Uterus (tissue), 4 donors: Measurements from ENCODE around the gene SUSD3. TPM values are rescaled to one million over a fixed set of nuclear protein-coding genes. Genes with fewer than 3 reads are reported as not detected.

Source experiments
- DNase-seq, 2 donors: peaks; one replicate each; pipeline ENCODE4 v3.0.0-alpha.2; 2019 to 2020
- H3K27ac ChIP-seq, 2 donors: fragments of 200-600 bp; sonication (generic); 1 replicate in 1 of 2; 2 replicates in 1 of 2; pipeline ENCODE4 v1.5.1; 2016 to 2018
- H3K27me3 ChIP-seq, 2 donors: fragments of 200-600 bp; sonication (generic); one replicate each; pipeline ENCODE4 v1.5.1; 2018 to 2019; ENCODE audit warnings: control low read depth in 1 of 2
- H3K36me3 ChIP-seq, 2 donors: fragments of 200-600 bp; sonication (generic); one replicate each; pipeline ENCODE4 v1.5.1; 2019; ENCODE audit warnings: control low read depth in 1 of 2
- H3K4me1 ChIP-seq, 2 donors: fragments of 200-600 bp; sonication (generic); one replicate each; pipeline ENCODE4 v1.5.1; 2018 to 2019; ENCODE audit warnings: control low read depth in 1 of 2
- H3K4me3 ChIP-seq, 2 donors: fragments of 200-600 bp; sonication (generic); 1 replicate in 1 of 2; 2 replicates in 1 of 2; pipeline ENCODE4 v1.5.1; 2018 to 2019; ENCODE audit warnings: mild to moderate bottlenecking in 1 of 2
- H3K9me3 ChIP-seq, 2 donors: fragments of 200-600 bp; sonication (generic); one replicate each; pipeline ENCODE4 v1.5.1; 2019; ENCODE audit warnings: control low read depth in 1 of 2
- POLR2A ChIP-seq, 2 donors: fragments of 450-650 bp; IDR thresholded peaks; one replicate each; pipeline ENCODE4 v1.6.1; 2016; ENCODE audit warnings: antibody characterized with exemption in 2 of 2, mild to moderate bottlenecking in 1 of 2, moderate library complexity in 1 of 2
- intact Hi-C: fragments of 100-400 bp; cut with DNase I; formaldehyde crosslinking; loops from one replicate; pipeline ENCODE4 v1.15.1; 2023; ENCODE audit warnings: low total_unique reads
- total RNA-seq, 4 donors: library from RNA; depleted of rRNA in 3 of 4; stranded (reverse); fragments of >200 nt in 3 of 4; gene quantifications; one replicate each; pipeline versions ENCODE4 v1.1.0 to v1.2.4, GENCODE V29; 2014 to 2023
- TF ChIP-seq, protein P1 (sequence below), 4 experiments: fragments of 200-600 bp in 2 of 4; fragments of 450-650 bp in 2 of 4; sonication (generic) in 2 of 4; IDR thresholded peaks; one replicate each; pipeline ENCODE4 v1.5.1; 2016 to 2019; ENCODE audit warnings: antibody characterized with exemption in 4 of 4, mild to moderate bottlenecking in 2 of 4, moderate library complexity in 1 of 4
- donor health status: DM: yes; HTN: yes; CAD: no.

SUSD3 gene
- total RNA-seq, 4 donors from 2014 or later: 9.3 to 52.7 (median 14.7) TPM

DNA sequence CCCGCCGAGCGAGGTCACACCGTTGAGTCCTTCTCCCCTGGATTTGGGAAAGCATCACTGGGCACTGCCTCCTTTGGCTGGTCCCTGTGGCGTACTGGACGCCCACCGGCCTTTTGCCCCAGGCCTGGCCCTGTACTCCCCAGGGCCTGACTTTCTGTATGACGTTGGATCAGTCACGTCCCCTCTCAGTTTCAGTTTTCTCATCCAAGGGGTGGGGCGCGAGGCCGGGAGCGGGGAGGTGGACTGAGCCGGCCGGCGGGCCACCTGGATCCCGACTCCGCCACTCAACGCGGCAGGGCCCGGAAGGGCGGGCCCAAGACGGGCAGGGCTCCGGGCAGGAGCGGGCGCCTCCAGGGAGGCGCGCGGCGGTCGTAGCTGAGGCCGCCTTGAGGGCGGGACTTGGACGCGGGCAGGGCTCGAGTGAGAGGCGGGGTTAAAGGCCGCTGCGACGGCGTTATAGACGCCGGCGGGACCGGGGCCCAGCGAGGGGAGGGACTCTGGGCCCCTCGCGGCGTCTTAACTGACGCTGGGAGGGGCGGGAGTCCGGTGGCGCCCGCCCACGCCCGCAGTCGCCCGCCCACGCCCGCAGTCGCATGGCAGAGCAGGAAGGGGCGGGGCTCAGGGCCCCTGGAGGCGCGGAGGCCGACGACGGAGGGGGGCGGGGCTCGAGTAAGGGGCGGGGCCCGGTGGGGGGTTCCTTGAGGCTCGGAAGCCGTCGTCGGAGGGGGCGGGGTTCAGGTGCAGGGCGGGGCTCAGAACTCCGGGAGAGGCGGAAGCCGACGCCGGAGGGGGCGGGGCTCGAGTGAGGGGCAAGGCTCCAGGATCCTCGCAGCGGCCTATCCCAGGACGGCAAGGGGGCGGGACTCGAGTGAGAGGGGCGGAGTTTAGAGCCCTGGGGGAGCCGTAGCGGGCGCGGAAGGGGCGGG lies 37.0 kb downstream of the SUSD3 start:
- H3K9me3 ChIP-seq: peaks cover 0 to 5% of the 10 kb centered on the region in 2 donors
- H3K4me3 ChIP-seq: peak overlapping the region; percentile 51 to 92
- peak; percentile 74 to 90 for TF ChIP-seq POLR2A (IDR thresholded peaks at IDR 0.05)
- TF ChIP-seq, protein P1, sequence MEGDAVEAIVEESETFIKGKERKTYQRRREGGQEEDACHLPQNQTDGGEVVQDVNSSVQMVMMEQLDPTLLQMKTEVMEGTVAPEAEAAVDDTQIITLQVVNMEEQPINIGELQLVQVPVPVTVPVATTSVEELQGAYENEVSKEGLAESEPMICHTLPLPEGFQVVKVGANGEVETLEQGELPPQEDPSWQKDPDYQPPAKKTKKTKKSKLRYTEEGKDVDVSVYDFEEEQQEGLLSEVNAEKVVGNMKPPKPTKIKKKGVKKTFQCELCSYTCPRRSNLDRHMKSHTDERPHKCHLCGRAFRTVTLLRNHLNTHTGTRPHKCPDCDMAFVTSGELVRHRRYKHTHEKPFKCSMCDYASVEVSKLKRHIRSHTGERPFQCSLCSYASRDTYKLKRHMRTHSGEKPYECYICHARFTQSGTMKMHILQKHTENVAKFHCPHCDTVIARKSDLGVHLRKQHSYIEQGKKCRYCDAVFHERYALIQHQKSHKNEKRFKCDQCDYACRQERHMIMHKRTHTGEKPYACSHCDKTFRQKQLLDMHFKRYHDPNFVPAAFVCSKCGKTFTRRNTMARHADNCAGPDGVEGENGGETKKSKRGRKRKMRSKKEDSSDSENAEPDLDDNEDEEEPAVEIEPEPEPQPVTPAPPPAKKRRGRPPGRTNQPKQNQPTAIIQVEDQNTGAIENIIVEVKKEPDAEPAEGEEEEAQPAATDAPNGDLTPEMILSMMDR (IDR thresholded peaks at IDR 0.05): peak in 2 of 4 experiments; percentile 12 to 14
- peaks cover 6 to 25% of the 10 kb centered on the region in 2 donors for H3K4me1 ChIP-seq
- H3K27ac ChIP-seq: peak overlapping the region; percentile 98
- no peaks in the 10 kb centered on the region for H3K27me3 ChIP-seq
- DNase-seq: peak; percentile 100
- H3K36me3 ChIP-seq: no peaks in the 10 kb centered on the region
- intact Hi-C loops: no loop called here

DNA sequence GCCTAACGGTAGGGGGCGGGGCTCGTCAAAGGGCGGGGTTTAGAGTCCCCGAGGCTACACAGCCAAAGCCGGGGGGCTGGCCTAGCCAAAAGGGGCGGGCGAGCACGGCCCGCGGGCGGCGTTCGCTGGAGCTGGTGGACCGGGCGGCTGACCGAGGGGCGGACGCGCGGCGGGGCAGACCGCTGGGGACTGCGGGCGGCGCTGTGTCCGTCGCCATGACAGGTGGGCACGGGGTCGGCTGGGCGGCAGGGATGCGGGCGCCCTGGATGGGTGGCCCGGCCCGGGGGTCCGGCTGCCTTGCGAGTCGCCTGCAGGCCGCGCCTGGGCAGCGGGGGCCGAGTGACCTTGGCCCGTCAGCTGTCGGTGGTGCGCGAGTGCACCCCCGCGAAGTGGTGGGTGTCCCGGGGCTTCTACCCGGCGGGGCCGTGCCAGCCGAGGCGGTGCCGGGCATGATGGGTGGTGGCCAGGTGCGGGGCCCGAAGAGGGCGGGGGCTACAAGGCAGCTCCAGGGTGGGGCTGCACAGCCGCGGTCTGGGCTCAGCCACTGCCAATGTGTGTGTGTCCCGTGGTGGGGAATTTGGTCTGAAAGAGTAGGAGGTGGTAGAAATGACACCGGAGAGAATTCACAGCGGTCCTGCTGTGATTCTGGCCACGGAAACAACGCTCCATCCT lies 37.8 kb downstream of the SUSD3 start, which contains the start of gene CARD19:
Gene CARD19, plus strand, starts transcription at position 87 of the 672 bp plus-strand sequence. Its CDS starts 129 bp downstream, at position 216.
- H3K9me3 ChIP-seq: peaks cover 0 to 1% of the 10 kb centered on the region in 2 donors
- DNase-seq: peak; percentile 64 to 71
- intact Hi-C loops: no loop called here
- peak within 1 kb of the TSS; percentile 98 to 99 for H3K27ac ChIP-seq
- peak within 1 kb of the TSS; percentile 51 to 92 for H3K4me3 ChIP-seq
- peaks cover 6 to 25% of the 10 kb centered on the region in 2 donors for H3K4me1 ChIP-seq
- no peaks in the 10 kb centered on the region for H3K27me3 ChIP-seq
- no peaks in the 10 kb centered on the region for H3K36me3 ChIP-seq
- peak; percentile 99 for TF ChIP-seq POLR2A (IDR thresholded peaks at IDR 0.05)
- TF ChIP-seq, protein P1 (IDR thresholded peaks at IDR 0.05): peak in 1 of 4 experiments; percentile 44

DNA sequence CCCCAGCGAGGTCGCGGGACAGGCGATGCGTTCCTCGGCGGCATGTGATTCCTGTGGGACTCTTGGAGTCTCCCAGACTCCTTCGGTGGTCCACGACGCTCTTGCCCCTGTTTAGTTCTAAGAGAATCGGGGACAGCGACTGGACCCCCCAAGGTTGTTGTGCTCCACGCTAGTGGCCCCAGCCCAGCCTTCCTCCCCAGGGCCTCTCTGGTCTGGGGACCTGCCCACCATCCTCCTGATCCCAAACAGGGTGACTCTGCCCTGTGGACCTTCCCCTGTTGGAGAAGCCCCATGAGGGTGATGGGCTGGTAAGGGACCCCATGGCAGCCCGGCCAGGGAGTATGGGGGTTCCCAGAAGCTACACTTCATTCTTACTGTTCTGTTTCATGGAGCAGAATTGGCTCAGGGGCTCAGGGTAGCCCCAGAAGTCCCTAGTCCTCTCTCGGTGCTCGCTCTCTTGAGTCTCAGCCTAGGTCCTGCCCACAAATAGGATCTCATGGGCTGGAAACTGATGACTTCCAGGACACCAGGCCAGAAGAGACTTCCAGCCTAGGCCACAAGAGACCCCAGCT lies 38.4 kb downstream of the SUSD3 start:
- peak in 1 of 2 donors; percentile 37 for DNase-seq
- H3K27me3 ChIP-seq: no peaks in the 10 kb centered on the region

DNA sequence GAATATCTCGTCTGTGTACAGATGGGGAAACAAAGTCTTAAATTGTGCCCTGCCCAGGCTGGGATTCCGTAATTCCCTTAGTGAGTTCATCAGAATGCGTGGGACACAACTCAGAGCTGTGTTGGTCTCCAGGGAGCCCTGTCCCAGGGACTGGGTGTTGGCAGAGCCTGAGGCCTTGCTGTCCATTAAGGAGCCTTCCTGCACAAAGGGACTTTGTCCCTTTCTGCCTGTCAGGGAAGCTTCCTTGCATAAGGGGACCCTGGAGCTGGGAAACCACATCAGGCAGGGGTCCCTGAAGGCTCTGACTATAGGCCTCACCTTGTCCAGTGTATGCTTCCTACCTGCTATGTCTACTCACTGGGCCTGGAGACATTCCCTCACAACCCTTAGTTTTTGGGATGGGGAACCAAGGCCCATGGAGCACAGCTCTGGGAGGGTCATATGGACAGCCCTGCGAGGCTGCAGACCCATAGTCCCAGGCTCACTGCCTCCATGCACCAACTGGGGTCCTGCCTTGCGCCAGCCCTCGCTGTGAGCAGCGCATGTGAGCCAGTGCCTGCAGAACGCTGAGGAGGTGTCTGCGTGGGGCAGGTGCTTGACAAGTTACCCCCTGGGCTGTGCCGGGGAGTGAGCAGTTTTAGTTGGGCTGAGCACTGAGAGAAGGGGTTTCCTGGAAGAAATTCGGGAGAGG lies 39.2 kb downstream of the SUSD3 start:
- H3K27ac ChIP-seq: peak overlapping the region; percentile 81 to 99
- no peak for TF ChIP-seq POLR2A (IDR thresholded peaks at IDR 0.05)
- TF ChIP-seq, protein P1 (IDR thresholded peaks at IDR 0.05): no peak
- peak overlapping the region in 1 of 2 donors; percentile 92 for H3K4me3 ChIP-seq
- intact Hi-C loops: no loop called here
- DNase-seq: peak in 1 of 2 donors; percentile 43
- H3K27me3 ChIP-seq: no peaks in the 10 kb centered on the region
- peaks cover 6 to 25% of the 10 kb centered on the region in 2 donors for H3K4me1 ChIP-seq
- no peaks in the 10 kb centered on the region for H3K36me3 ChIP-seq
- no peaks in the 10 kb centered on the region for H3K9me3 ChIP-seq

More for the DNA sequence above, 38.4 kb downstream of the SUSD3 start:
- no peak for TF ChIP-seq POLR2A (IDR thresholded peaks at IDR 0.05)
- TF ChIP-seq, protein P1 (IDR thresholded peaks at IDR 0.05): no peak
- no peaks in the 10 kb centered on the region for H3K9me3 ChIP-seq
- H3K4me1 ChIP-seq: peaks cover 6 to 25% of the 10 kb centered on the region in 2 donors
- peak overlapping the region; percentile 45 to 92 for H3K4me3 ChIP-seq
- intact Hi-C loops: no loop called here
- H3K36me3 ChIP-seq: no peaks in the 10 kb centered on the region
- peak overlapping the region; percentile 81 to 99 for H3K27ac ChIP-seq
